Adrenal gland (tissue), 12 donors: ENCODE results near the gene EHBP1. TPM values are rescaled to one million over a fixed set of nuclear protein-coding genes. Genes with fewer than 3 reads are reported as not detected.

Source experiments
- DNase-seq, 7 donors: peaks; one replicate each; pipeline ENCODE4 v3.0.0-alpha.2; 2019 to 2020
- H3K27ac ChIP-seq, 5 donors: fragments of 200-600 bp; sonication (generic) in 4 of 5; 1 replicate in 3 of 5; 2 replicates in 2 of 5; pipeline versions ENCODE4 v1.5.1 to v1.8.0; 2016 to 2020; ENCODE audit warnings: mild to moderate bottlenecking in 1 of 5
- H3K27me3 ChIP-seq: fragments of 200-600 bp; 2 replicates; pipeline ENCODE4 v1.8.0; 2021
- H3K36me3 ChIP-seq, 2 donors: fragments of 200-600 bp; replicated peaks in 1 of 2; 1 replicate in 1 of 2; 2 replicates in 1 of 2; pipeline versions ENCODE4 v1.5.1 to v1.8.0; 2018 to 2022
- H3K4me1 ChIP-seq, 2 donors: fragments of 200-600 bp; replicated peaks in 1 of 2; 1 replicate in 1 of 2; 2 replicates in 1 of 2; pipeline versions ENCODE4 v1.5.1 to v1.8.0; 2018 to 2021
- H3K4me3 ChIP-seq, 4 donors: fragments of 200-600 bp; sonication (generic) in 3 of 4; one replicate each; pipeline ENCODE4 v1.5.1; 2016 to 2018
- H3K9me3 ChIP-seq, 3 donors: fragments of 200-600 bp; sonication (generic) in 1 of 3; replicated peaks in 1 of 3; 1 replicate in 2 of 3; 2 replicates in 1 of 3; pipeline versions ENCODE4 v1.5.1 to v1.8.0; 2016 to 2021
- CTCF ChIP-seq, 6 experiments: fragments of 450-650 bp in 4 of 6; fragments of 200-600 bp in 2 of 6; sonication (generic) in 1 of 6; IDR thresholded peaks; 1 replicate in 5 of 6; 2 replicates in 1 of 6; pipeline versions ENCODE4 v1.5.1 to v1.8.0; 2016 to 2021; ENCODE audit warnings: antibody characterized with exemption in 6 of 6, mild to moderate bottlenecking in 2 of 6, moderate library complexity in 1 of 6
- POLR2A ChIP-seq, 2 donors: fragments of 450-650 bp; IDR thresholded peaks; one replicate each; pipeline ENCODE4 v1.6.1; 2017; ENCODE audit warnings: antibody characterized with exemption in 2 of 2, mild to moderate bottlenecking in 2 of 2, moderate library complexity in 1 of 2
- WGBS, 4 donors: extraction: QIAGEN DNeasy Blood & Tissue Kit in 2 of 4; methylation state at CpG; one replicate each; pipeline versions ENCODE4 v1.1.5 to v1.1.7; 2013 to 2017; 5-methylcytosine and 5-hydroxymethylcytosine counted together
- intact Hi-C, 2 donors: fragments of 100-400 bp; cut with DNase I; formaldehyde crosslinking; loops; one replicate each; pipeline versions ENCODE4 v1.14.1 to v1.15.0; 2022 to 2023
- polyA plus RNA-seq, 3 donors: library from polyadenylated mRNA; stranded (reverse); fragments of 200-250 nt in 2 of 3; fragments of 350-450 nt in 1 of 3; fragmentation: Illumina TruSeq in 1 of 3; extraction: RNeasy Lipid Tissue Mini Kit (QIAGEN cat#74804) in 1 of 3; gene quantifications; one replicate each; pipeline ENCODE4 v1.2.3, GENCODE V29; 2013 to 2014
- total RNA-seq, 9 donors: library from RNA; depleted of rRNA in 4 of 9; stranded (reverse); fragments of >200 nt in 4 of 9; fragments of 120-200 nt in 1 of 9; fragmentation: NEBNext Ultra II Directional in 1 of 9; extraction: Animal tissue kit (Norgen Biotek cat#: 25700) in 1 of 9; gene quantifications; one replicate each; pipeline versions ENCODE4 v1.1.0 to v1.2.4, GENCODE V29; 2013 to 2023
- donor health status: healthy with polysubstance abuse.
- donor health status: Bipolar disorder and iron deficiency.
- donor health status: DM: yes; HTN: yes; CAD: no.
- donor health status: DM: no; HTN: no; CAD: no.
- donor health status: DM: no; HTN: no; CAD: no.
- donor health status: DM: yes; HTN: yes; CAD: no.

The EHBP1 gene
- total and polyA plus RNA-seq, 12 donors, result 13.5 to 83.6 (median 46.3) TPM

DNA sequence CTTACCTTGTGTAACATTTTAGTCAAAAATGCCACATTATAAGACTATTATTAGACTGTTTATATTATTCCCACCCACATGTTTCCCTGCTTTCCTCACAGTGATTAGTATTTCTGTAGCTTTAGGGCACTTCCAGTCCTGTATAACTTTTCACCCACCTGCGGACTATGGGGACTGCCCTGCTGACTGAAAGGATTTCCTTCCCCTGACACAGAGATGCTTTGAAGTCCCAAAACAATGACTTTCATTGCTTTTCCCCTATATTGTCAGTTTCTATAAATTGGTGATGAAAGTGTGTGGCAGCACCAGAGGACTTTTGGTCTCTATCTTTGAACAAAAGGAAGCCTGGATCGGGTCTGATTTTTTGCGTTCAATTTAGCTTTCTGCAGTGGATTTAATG, 286.1 kb downstream of the EHBP1 start:
- Histone ChIP-seq H3K4me3 (no peak overlapping the region), H3K9me3 (no peaks in the 10 kb centered on the region), H3K27ac (no peak overlapping the region), H3K27me3 (no peaks in the 10 kb centered on the region), H3K4me1 (no peaks in the 10 kb centered on the region), H3K36me3 (peaks cover 0 to 3% of the 10 kb centered on the region in 2 donors)
- DNase-seq, result no peak
- intact Hi-C loops, result no loop called here
- no peak for TF ChIP-seq POLR2A (IDR thresholded peaks at IDR 0.05)
- TF ChIP-seq CTCF (IDR thresholded peaks at IDR 0.05), result no peak
- 90 to 95% (median 93%) methylated on average over 3 of the region's 3 CpGs for WGBS, 4 donors

GRCh38 chr2:62992561-62992960, 287.0 kb downstream of the EHBP1 start:
- H3K9me3 ChIP-seq, result no peaks in the 10 kb centered on the region
- no peak overlapping the region for H3K4me3 ChIP-seq
- TF ChIP-seq CTCF (IDR thresholded peaks at IDR 0.05), result no peak
- TF ChIP-seq POLR2A (IDR thresholded peaks at IDR 0.05), result no peak
- H3K36me3 ChIP-seq, result peaks cover 0 to 5% of the 10 kb centered on the region in 2 donors
- H3K27ac ChIP-seq, result no peak overlapping the region
- no peaks in the 10 kb centered on the region for H3K27me3 ChIP-seq
- intact Hi-C loops, result no loop called here
- WGBS, 4 donors, result 92 to 96% (median 96%) methylated on average over 2 of the region's 2 CpGs
- H3K4me1 ChIP-seq, result no peaks in the 10 kb centered on the region
- DNase-seq, result no peak

GRCh38 chr2:62994206-62994605, 288.7 kb downstream of the EHBP1 start:
- intact Hi-C loops, result no loop called here
- no peaks in the 10 kb centered on the region for H3K27me3 ChIP-seq
- TF ChIP-seq POLR2A (IDR thresholded peaks at IDR 0.05) (no peak), CTCF (IDR thresholded peaks at IDR 0.05) (no peak)
- no peak overlapping the region for H3K27ac ChIP-seq
- H3K4me3 ChIP-seq, result no peak overlapping the region
- no peaks in the 10 kb centered on the region for H3K9me3 ChIP-seq
- no peak for DNase-seq
- H3K4me1 ChIP-seq, result no peaks in the 10 kb centered on the region
- WGBS, 4 donors, result 97 to 99% (median 98%) methylated on average over 4 of the region's 4 CpGs
- peaks cover 0 to 5% of the 10 kb centered on the region in 2 donors for H3K36me3 ChIP-seq

DNA sequence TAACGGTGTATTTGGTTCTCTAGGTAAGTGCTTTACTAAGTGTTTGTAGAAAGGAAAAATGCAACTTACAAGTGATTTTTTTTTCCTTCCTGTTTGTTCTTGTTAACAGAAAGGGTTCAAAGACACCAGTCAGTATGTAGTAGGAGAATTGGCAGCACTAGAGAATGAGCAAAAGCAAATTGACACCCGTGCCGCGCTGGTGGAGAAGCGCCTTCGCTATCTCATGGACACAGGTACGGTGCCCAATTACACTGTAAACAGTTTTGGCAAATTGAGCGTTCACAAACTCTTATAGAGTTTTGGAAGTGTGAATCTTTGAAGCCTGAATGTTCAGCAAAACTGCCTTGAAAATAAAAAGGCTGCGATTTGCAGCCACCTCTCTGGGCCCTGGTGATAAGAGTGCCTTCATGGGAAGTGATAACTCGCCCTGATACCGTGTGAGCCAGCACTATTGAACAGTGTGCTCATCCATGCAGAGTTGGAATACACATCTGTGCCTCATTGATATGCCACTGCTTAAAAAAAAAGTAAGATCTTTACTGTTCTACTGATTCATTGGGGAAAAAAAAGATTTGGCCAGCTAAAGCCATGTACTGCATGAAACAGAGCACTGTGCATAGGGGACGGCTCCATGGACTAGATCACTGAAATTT, 291.1 kb downstream of the EHBP1 start:
- 95 to 98% (median 96%) methylated on average over 12 of the region's 12 CpGs for WGBS, 4 donors
- TF ChIP-seq POLR2A (IDR thresholded peaks at IDR 0.05) (no peak), CTCF (IDR thresholded peaks at IDR 0.05) (no peak)
- peaks cover 0 to 5% of the 10 kb centered on the region in 2 donors for H3K36me3 ChIP-seq

More for the DNA sequence above, 291.1 kb downstream of the EHBP1 start:
- intact Hi-C loops, result no loop called here
- Histone ChIP-seq H3K27ac (no peak overlapping the region), H3K27me3 (no peaks in the 10 kb centered on the region), H3K9me3 (no peaks in the 10 kb centered on the region), H3K4me3 (no peak overlapping the region), H3K4me1 (no peaks in the 10 kb centered on the region)
- no peak for DNase-seq
